ENCODE measurements around the gene CATSPER3.

The CATSPER3 gene

GRCh38 chr5:135024956-135025729 lies 57.4 kb downstream of the CATSPER3 start:
- DNase-seq (ENCODE audit: insufficient read length, low spot score) = no peak
- FAIRE-seq = no peak
- no peak for TF ChIP-seq CTCF (IDR thresholded peaks at IDR 0.05; ENCODE audit: insufficient read depth, missing control alignments)

- no peak for TF ChIP-seq CTCF (IDR thresholded peaks at IDR 0.05; ENCODE audit: insufficient read depth, missing control alignments)
- no peak for DNase-seq (ENCODE audit: insufficient read length, low spot score)
- no peak for FAIRE-seq
Observed at GRCh38 chr5:135025730-135026644, 58.3 kb downstream of the CATSPER3 start.

GRCh38 chr5:135026645-135027265 lies 59.0 kb downstream of the CATSPER3 start:
- FAIRE-seq (no peak), DNase-seq (ENCODE audit: insufficient read length, low spot score) (no peak)
- no peak for TF ChIP-seq CTCF (IDR thresholded peaks at IDR 0.05; ENCODE audit: insufficient read depth, missing control alignments)

- FAIRE-seq (no peak), DNase-seq (ENCODE audit: insufficient read length, low spot score) (no peak)
- no peak for TF ChIP-seq CTCF (IDR thresholded peaks at IDR 0.05; ENCODE audit: insufficient read depth, missing control alignments)
Observed at GRCh38 chr5:135027266-135027696, 59.6 kb downstream of the CATSPER3 start.

- DNase-seq (ENCODE audit: insufficient read length, low spot score) = no peak
- no peak for TF ChIP-seq CTCF (IDR thresholded peaks at IDR 0.05; ENCODE audit: insufficient read depth, missing control alignments)
Observed at GRCh38 chr5:135027697-135028615, 60.2 kb downstream of the CATSPER3 start.

GRCh38 chr5:135028791-135029476 lies 61.2 kb downstream of the CATSPER3 start:
- no peak for TF ChIP-seq CTCF (IDR thresholded peaks at IDR 0.05; ENCODE audit: insufficient read depth, missing control alignments)
- DNase-seq (ENCODE audit: insufficient read length, low spot score) (no peak), FAIRE-seq (no peak)

More at GRCh38 chr5:135027697-135028615, 60.2 kb downstream of the CATSPER3 start:
- FAIRE-seq = no peak
